ENCODE results near the gene GZMA. TPM values are rescaled to one million over a fixed set of nuclear protein-coding genes. Genes with fewer than 3 reads are reported as not detected.

GZMA gene
- total RNA-seq, 1 experiment from 2014 or later: not detected

GRCh38 chr5:55123365-55123764 lies 20.9 kb downstream of the GZMA start:
- Histone ChIP-seq H3K4me3 (ENCODE audit: low read length) (no peak overlapping the region), H3K27me3 (ENCODE audit: low read length) (no peaks in the 10 kb centered on the region), H3K9me2 (replicated peaks; ENCODE audit: insufficient read depth, low read length) (no peaks in the 10 kb centered on the region), H3K27ac (ENCODE audit: low read length) (no peak overlapping the region), H2AFZ (ENCODE audit: low read length) (no peak overlapping the region), H3K9me3 (ENCODE audit: low read length) (no peaks in the 10 kb centered on the region), H4K20me1 (ENCODE audit: insufficient read depth, low read depth, low read length) (no peaks in the 10 kb centered on the region), H3K4me1 (ENCODE audit: low read length) (no peaks in the 10 kb centered on the region), H3K79me2 (ENCODE audit: low read length) (no peaks in the 10 kb centered on the region), H3K36me3 (ENCODE audit: insufficient read depth, low read length) (no peaks in the 10 kb centered on the region), H3K4me2 (ENCODE audit: low read depth, low read length, poor library complexity, severe bottlenecking) (no peak overlapping the region), H3K9ac (ENCODE audit: low read length) (no peak overlapping the region)
- DNase-seq: no peak

- Histone ChIP-seq H3K79me2 (ENCODE audit: low read length) (no peaks in the 10 kb centered on the region), H3K9ac (ENCODE audit: low read length) (no peak overlapping the region), H3K36me3 (ENCODE audit: insufficient read depth, low read length) (no peaks in the 10 kb centered on the region), H3K4me3 (ENCODE audit: low read length) (no peak overlapping the region), H3K9me2 (replicated peaks; ENCODE audit: insufficient read depth, low read length) (no peaks in the 10 kb centered on the region), H3K4me2 (ENCODE audit: low read depth, low read length, poor library complexity, severe bottlenecking) (no peak overlapping the region), H2AFZ (ENCODE audit: low read length) (no peak overlapping the region), H3K9me3 (ENCODE audit: low read length) (no peaks in the 10 kb centered on the region), H4K20me1 (ENCODE audit: insufficient read depth, low read depth, low read length) (no peaks in the 10 kb centered on the region), H3K27ac (ENCODE audit: low read length) (no peak overlapping the region), H3K4me1 (ENCODE audit: low read length) (no peaks in the 10 kb centered on the region; the same call in 1 of the 2 replicates), H3K27me3 (ENCODE audit: low read length) (no peaks in the 10 kb centered on the region)
- no peak for DNase-seq
These were observed 31.7 kb downstream of the GZMA start for GRCh38 chr5:55134053-55134722.

GRCh38 chr5:55136521-55136920 lies 34.1 kb downstream of the GZMA start:
- Histone ChIP-seq H3K27ac (ENCODE audit: low read length) (no peak overlapping the region), H3K4me3 (ENCODE audit: low read length) (no peak overlapping the region), H3K9me2 (replicated peaks; ENCODE audit: insufficient read depth, low read length) (no peaks in the 10 kb centered on the region), H4K20me1 (ENCODE audit: insufficient read depth, low read depth, low read length) (no peaks in the 10 kb centered on the region), H3K4me2 (ENCODE audit: low read depth, low read length, poor library complexity, severe bottlenecking) (no peak overlapping the region), H3K36me3 (ENCODE audit: insufficient read depth, low read length) (no peaks in the 10 kb centered on the region), H3K9ac (ENCODE audit: low read length) (no peak overlapping the region), H2AFZ (ENCODE audit: low read length) (no peak overlapping the region), H3K27me3 (ENCODE audit: low read length) (no peaks in the 10 kb centered on the region), H3K4me1 (ENCODE audit: low read length) (no peaks in the 10 kb centered on the region; the same call in 1 of the 2 replicates), H3K79me2 (ENCODE audit: low read length) (no peaks in the 10 kb centered on the region), H3K9me3 (ENCODE audit: low read length) (no peaks in the 10 kb centered on the region)
- no peak for DNase-seq

DNA sequence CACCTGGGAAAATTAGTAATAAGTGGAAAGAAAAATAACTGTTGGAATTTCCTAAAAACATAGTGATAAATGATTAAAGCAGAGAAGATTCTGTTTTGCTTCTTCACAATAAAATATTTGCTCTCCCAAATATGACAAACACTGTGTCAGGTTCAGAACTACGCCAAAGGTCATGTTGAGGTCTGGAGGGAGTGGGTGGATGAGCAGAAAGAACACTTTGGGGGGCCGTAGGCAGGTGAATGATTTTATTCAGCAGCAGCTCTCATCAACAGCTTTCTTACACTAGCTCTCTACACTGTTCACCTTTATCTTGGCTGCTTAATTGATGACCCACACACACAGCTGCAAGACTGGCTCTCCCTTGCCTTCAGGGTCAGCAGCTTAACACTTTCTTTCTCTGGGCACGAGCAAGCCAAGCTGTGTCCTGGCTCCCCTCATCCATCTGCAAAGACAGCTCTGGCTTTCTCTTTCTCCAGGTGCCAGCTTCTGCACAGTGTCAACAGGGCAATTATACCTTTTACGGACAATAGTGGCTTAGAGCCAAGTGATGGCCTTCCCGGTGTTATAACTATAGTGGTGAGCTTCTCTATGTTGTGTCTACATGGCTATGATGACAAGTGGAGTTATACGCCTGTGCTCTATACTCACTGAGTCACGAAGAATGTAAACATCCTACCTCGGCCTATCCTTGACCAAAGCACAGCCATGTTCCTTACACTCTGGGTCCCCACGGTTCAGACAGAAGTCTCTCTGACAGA lies 38.6 kb downstream of the GZMA start:
- Histone ChIP-seq H3K27ac (ENCODE audit: low read length) (no peak overlapping the region), H3K4me1 (ENCODE audit: low read length) (no peaks in the 10 kb centered on the region; the same call in 1 of the 2 replicates), H2AFZ (ENCODE audit: low read length) (no peak overlapping the region), H3K9me2 (replicated peaks; ENCODE audit: insufficient read depth, low read length) (no peaks in the 10 kb centered on the region), H3K9me3 (ENCODE audit: low read length) (no peaks in the 10 kb centered on the region), H3K9ac (ENCODE audit: low read length) (no peak overlapping the region), H4K20me1 (ENCODE audit: insufficient read depth, low read depth, low read length) (no peaks in the 10 kb centered on the region), H3K27me3 (ENCODE audit: low read length) (no peaks in the 10 kb centered on the region), H3K4me2 (ENCODE audit: low read depth, low read length, poor library complexity, severe bottlenecking) (no peak overlapping the region), H3K4me3 (ENCODE audit: low read length) (no peak overlapping the region), H3K79me2 (ENCODE audit: low read length) (no peaks in the 10 kb centered on the region), H3K36me3 (ENCODE audit: insufficient read depth, low read length) (no peaks in the 10 kb centered on the region)
- DNase-seq: no peak

DNA sequence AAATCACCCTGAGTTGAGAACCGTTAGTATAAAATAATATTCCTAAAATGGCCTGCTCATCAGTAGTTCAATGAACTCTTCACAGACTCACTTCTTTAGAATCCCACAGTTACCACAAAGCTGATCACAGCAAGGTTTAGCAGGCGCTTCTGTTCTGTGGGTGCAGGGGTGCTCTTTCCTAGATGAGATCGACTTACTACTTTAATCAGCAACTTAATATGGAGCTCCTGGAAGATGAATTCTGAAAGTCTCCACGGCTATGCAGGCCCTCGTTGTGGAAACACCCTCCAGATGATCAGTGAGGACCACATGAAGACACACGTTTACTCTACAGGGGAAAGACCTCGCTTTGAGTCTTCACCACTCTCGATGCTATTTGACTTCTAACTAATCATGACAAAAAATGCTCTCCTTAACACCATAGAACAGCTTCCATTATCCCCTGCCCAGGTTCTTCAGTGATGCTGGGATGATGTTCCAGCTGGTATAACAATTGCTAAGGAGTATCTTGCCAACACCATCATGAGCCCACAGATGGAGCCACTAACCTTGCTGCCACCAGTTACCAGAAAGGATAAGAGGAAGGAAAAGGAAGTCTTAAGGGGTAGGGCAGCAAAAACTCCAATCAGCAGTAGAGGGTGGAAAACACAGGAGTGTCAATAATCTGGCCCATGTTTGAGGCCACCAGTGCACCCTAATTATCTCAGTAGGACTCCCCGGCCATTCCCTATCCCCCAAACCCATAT lies 39.7 kb downstream of the GZMA start:
- no peaks in the 10 kb centered on the region for H4K20me1 ChIP-seq (ENCODE audit: insufficient read depth, low read depth, low read length)
- no peak overlapping the region for H2AFZ ChIP-seq (ENCODE audit: low read length)
- no peaks in the 10 kb centered on the region for H3K9me2 ChIP-seq (replicated peaks; ENCODE audit: insufficient read depth, low read length)
- no peak overlapping the region for H3K4me3 ChIP-seq (ENCODE audit: low read length)
- DNase-seq: no peak
- no peaks in the 10 kb centered on the region for H3K36me3 ChIP-seq (ENCODE audit: insufficient read depth, low read length)
- H3K4me1 ChIP-seq (ENCODE audit: low read length): no peaks in the 10 kb centered on the region; the same call in 1 of the 2 replicates
- no peak overlapping the region for H3K27ac ChIP-seq (ENCODE audit: low read length)
- H3K9ac ChIP-seq (ENCODE audit: low read length): no peak overlapping the region
- no peaks in the 10 kb centered on the region for H3K79me2 ChIP-seq (ENCODE audit: low read length)
- no peaks in the 10 kb centered on the region for H3K27me3 ChIP-seq (ENCODE audit: low read length)
- H3K9me3 ChIP-seq (ENCODE audit: low read length): no peaks in the 10 kb centered on the region
- no peak overlapping the region for H3K4me2 ChIP-seq (ENCODE audit: low read depth, low read length, poor library complexity, severe bottlenecking)

- no peaks in the 10 kb centered on the region for H3K9me3 ChIP-seq (ENCODE audit: low read length)
- no peaks in the 10 kb centered on the region for H3K27me3 ChIP-seq (ENCODE audit: low read length)
- H3K9ac ChIP-seq (ENCODE audit: low read length): no peak overlapping the region
- no peaks in the 10 kb centered on the region for H4K20me1 ChIP-seq (ENCODE audit: insufficient read depth, low read depth, low read length)
- no peaks in the 10 kb centered on the region for H3K36me3 ChIP-seq (ENCODE audit: insufficient read depth, low read length)
- no peak overlapping the region for H2AFZ ChIP-seq (ENCODE audit: low read length)
- DNase-seq: no peak
- H3K4me3 ChIP-seq (ENCODE audit: low read length): no peak overlapping the region
- H3K27ac ChIP-seq (ENCODE audit: low read length): no peak overlapping the region
- no peaks in the 10 kb centered on the region for H3K79me2 ChIP-seq (ENCODE audit: low read length)
- no peaks in the 10 kb centered on the region for H3K4me1 ChIP-seq (ENCODE audit: low read length)
- H3K9me2 ChIP-seq (replicated peaks; ENCODE audit: insufficient read depth, low read length): no peaks in the 10 kb centered on the region
- no peak overlapping the region for H3K4me2 ChIP-seq (ENCODE audit: low read depth, low read length, poor library complexity, severe bottlenecking)
These were observed 41.2 kb downstream of the GZMA start for GRCh38 chr5:55143624-55144023.

GRCh38 chr5:55146080-55146479 lies 43.6 kb downstream of the GZMA start:
- no peaks in the 10 kb centered on the region for H3K36me3 ChIP-seq (ENCODE audit: insufficient read depth, low read length)
- H3K9me3 ChIP-seq (ENCODE audit: low read length): no peaks in the 10 kb centered on the region
- H3K9me2 ChIP-seq (replicated peaks; ENCODE audit: insufficient read depth, low read length): no peaks in the 10 kb centered on the region
- no peak overlapping the region for H3K4me3 ChIP-seq (ENCODE audit: low read length)
- H3K79me2 ChIP-seq (ENCODE audit: low read length): no peaks in the 10 kb centered on the region
- H3K4me1 ChIP-seq (ENCODE audit: low read length): no peaks in the 10 kb centered on the region
- no peaks in the 10 kb centered on the region for H4K20me1 ChIP-seq (ENCODE audit: insufficient read depth, low read depth, low read length)
- H3K27ac ChIP-seq (ENCODE audit: low read length): no peak overlapping the region
- no peak overlapping the region for H3K9ac ChIP-seq (ENCODE audit: low read length)
- H3K27me3 ChIP-seq (ENCODE audit: low read length): no peaks in the 10 kb centered on the region
- DNase-seq: no peak
- no peak overlapping the region for H2AFZ ChIP-seq (ENCODE audit: low read length)
- H3K4me2 ChIP-seq (ENCODE audit: low read depth, low read length, poor library complexity, severe bottlenecking): no peak overlapping the region

DNA sequence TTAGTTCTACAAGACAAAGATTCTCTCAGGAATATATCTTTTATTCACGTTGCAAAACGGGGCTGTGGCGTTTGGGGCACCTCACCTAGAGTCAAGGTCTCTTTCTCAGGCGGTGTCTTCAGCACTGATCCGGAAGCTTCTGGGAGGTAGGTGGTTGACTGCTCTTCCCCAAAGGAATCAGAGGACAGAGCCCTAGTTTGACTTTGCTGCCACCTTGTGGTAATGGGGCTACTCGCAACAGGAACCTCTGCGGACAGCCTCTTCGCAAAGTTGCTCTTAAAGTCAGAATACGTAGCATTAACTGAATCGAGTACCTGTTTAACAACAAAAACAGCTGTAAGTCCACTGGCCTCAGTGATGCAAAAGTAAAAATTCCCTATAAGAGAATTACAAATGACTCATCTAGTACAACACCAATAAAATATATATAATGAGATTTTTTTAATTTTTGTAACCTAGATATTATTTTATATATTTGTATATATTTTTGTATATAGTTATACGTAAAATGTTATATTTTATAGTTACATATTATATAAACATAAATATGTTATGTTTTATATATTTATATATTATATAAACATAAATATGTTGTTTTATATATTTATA lies 44.2 kb downstream of the GZMA start:
- H3K27me3 ChIP-seq (ENCODE audit: low read length): no peaks in the 10 kb centered on the region
- no peaks in the 10 kb centered on the region for H3K4me1 ChIP-seq (ENCODE audit: low read length)
- H3K79me2 ChIP-seq (ENCODE audit: low read length): no peaks in the 10 kb centered on the region
- H3K9me2 ChIP-seq (replicated peaks; ENCODE audit: insufficient read depth, low read length): no peaks in the 10 kb centered on the region
- no peak overlapping the region for H3K27ac ChIP-seq (ENCODE audit: low read length)
- no peak overlapping the region for H2AFZ ChIP-seq (ENCODE audit: low read length)
- H3K4me2 ChIP-seq (ENCODE audit: low read depth, low read length, poor library complexity, severe bottlenecking): no peak overlapping the region
- DNase-seq: peak; percentile 90
- H3K36me3 ChIP-seq (ENCODE audit: insufficient read depth, low read length): no peaks in the 10 kb centered on the region
- H4K20me1 ChIP-seq (ENCODE audit: insufficient read depth, low read depth, low read length): no peaks in the 10 kb centered on the region
- no peak overlapping the region for H3K9ac ChIP-seq (ENCODE audit: low read length)
- no peaks in the 10 kb centered on the region for H3K9me3 ChIP-seq (ENCODE audit: low read length)
- H3K4me3 ChIP-seq (ENCODE audit: low read length): no peak overlapping the region
